Measurements from ENCODE around the gene PPT2. TPM values are rescaled to one million over a fixed set of nuclear protein-coding genes. Genes with fewer than 3 reads are reported as not detected.

PPT2 gene
- total and polyA plus RNA-seq, 2 donors (not counting 3 experiments of a cell fraction or from before 2014, with no cell fraction given), result 27.2 to 47.3 TPM

- peaks cover 4% of the 10 kb centered on the region for H3K79me2 ChIP-seq (ENCODE audit: control insufficient read depth, insufficient read depth, low read length)
- H3K27me3 ChIP-seq (ENCODE audit: control insufficient read depth in 2 of 2, insufficient read depth in 2 of 2, low read length in 2 of 2), result no peaks in the 10 kb centered on the region
- ChIA-PET CTCF (interaction anchor here (0.6 kb wide), 1 partner anchor 434 kb away, joined by 3 read pairs; no protein-coding TSS in a partner anchor), POLR2A (no interaction called here)
- FAIRE-seq, result no peak
- H3K9ac ChIP-seq (replicated peaks; ENCODE audit: extremely low read depth, insufficient read depth, low read length), result no peak overlapping the region
- H2AFZ ChIP-seq (ENCODE audit: low read depth, low read length), result no peak overlapping the region
- H4K20me1 ChIP-seq (replicated peaks; ENCODE audit: control insufficient read depth, extremely low read depth, insufficient read depth, low read length), result no peaks in the 10 kb centered on the region
- H3K4me2 ChIP-seq (ENCODE audit: insufficient read depth, low read length), result no peak overlapping the region
- H3K27ac ChIP-seq (ENCODE audit: insufficient read depth, low read depth, low read length), result no peak overlapping the region
- H3K9me1 ChIP-seq (replicated peaks; ENCODE audit: control insufficient read depth, extremely low read depth, insufficient read depth, low read length), result no peaks in the 10 kb centered on the region
- dilution Hi-C loops (cut with MboI; ENCODE audit: extremely low pct_ligation_motif_present, low sequenced_read_pairs), result no loop called here
- no peak for DNase-seq (ENCODE audit: low read depth, low spot score)
- intact Hi-C loops (cut with micrococcal nuclease), result no loop called here
- H3K4me1 ChIP-seq (ENCODE audit: control insufficient read depth, extremely low read depth, insufficient read depth, low read length), result peaks cover 11% of the 10 kb centered on the region
- no TSS peak for BruUV-seq (replicated peaks)
- peaks cover 0 to 7% of the 10 kb centered on the region in 2 experiments for H3K36me3 ChIP-seq (ENCODE audit: control insufficient read depth in 2 of 2, extremely low read depth in 1 of 2, insufficient read depth in 2 of 2, low read length in 2 of 2)
- no peaks in the 10 kb centered on the region for H3K9me3 ChIP-seq (replicated peaks; ENCODE audit: control insufficient read depth, insufficient read depth, low read length)
- H3K4me3 ChIP-seq (replicated peaks in 1 of 3; ENCODE audit: insufficient read depth in 1 of 3, low read depth in 1 of 3, low read length in 3 of 3), result no peak overlapping the region
- TF ChIP-seq POLR2A (IDR thresholded peaks at IDR 0.05; ENCODE audit: low read depth, low read length), result no peak
- TF ChIP-seq CTCF (IDR thresholded peaks at IDR 0.05; ENCODE audit: extremely low read depth in 1 of 2, insufficient read depth in 1 of 2, low read depth in 1 of 2, low read length in 2 of 2), result no peak
- no peak for TF ChIP-seq MAX (IDR thresholded peaks at IDR 0.05; ENCODE audit: insufficient read depth, insufficient read length)
- no peak for TF ChIP-seq FOS (IDR thresholded peaks at IDR 0.05; ENCODE audit: borderline replicate concordance, insufficient read depth, low read length)
- no peak for TF ChIP-seq MYC (IDR thresholded peaks at IDR 0.05; ENCODE audit: low read depth, low read length)
- no peak for TF ChIP-seq JUN (IDR thresholded peaks at IDR 0.05; ENCODE audit: borderline replicate concordance, insufficient read depth, insufficient read length, low read depth)
- TF ChIP-seq EZH2 (IDR thresholded peaks at IDR 0.05; ENCODE audit: borderline replicate concordance, low read depth, low read length, severe bottlenecking), result no peak
- no peak for TF ChIP-seq GATA2 (IDR thresholded peaks at IDR 0.05; ENCODE audit: insufficient read depth, insufficient read length, low read depth, low read length)
- no peak for TF ChIP-seq POLR2AphosphoS5 (IDR thresholded peaks at IDR 0.05; ENCODE audit: insufficient read depth, low read depth, low read length)
Observed at GRCh38 chr6:32158052-32158451, 4.1 kb downstream of the PPT2 start.

Measured in endothelial cell of umbilical vein (primary cell).